RWPE2 (cell line): ENCODE data around the gene GCNT2.

Source experiments
- ATAC-seq: fragments of 200-7000 bp; cut with Tn5 transposase; 3 replicates; pipeline ENCODE4 v1.9.1; 2021; ENCODE audit warnings: low read depth
- DNase-seq: peaks from one replicate; pipeline ENCODE4 v3.0.0-alpha.2; 2020; ENCODE audit warnings: low spot score
- H3K27ac ChIP-seq: fragments of 450-650 bp; 2 replicates; pipeline ENCODE4 v1.5.1; 2017; ENCODE audit warnings: mild to moderate bottlenecking; ENCODE audit not compliant: poor library complexity, severe bottlenecking
- H3K27me3 ChIP-seq: fragments of 250-450 bp; sonication (Bioruptor Pico); 2 replicates; pipeline ENCODE4 v1.5.1; 2021; ENCODE audit warnings: mild to moderate bottlenecking, moderate library complexity; ENCODE audit not compliant: insufficient read depth, poor library complexity, severe bottlenecking
- H3K36me3 ChIP-seq: fragments of 250-450 bp; sonication (Bioruptor Pico); 2 replicates; pipeline ENCODE4 v1.5.1; 2020; ENCODE audit warnings: low read depth, mild to moderate bottlenecking, moderate library complexity
- H3K4me1 ChIP-seq: fragments of 250-450 bp; sonication (Bioruptor Pico); 2 replicates; pipeline ENCODE4 v1.5.1; 2021; ENCODE audit warnings: mild to moderate bottlenecking, moderate library complexity; ENCODE audit not compliant: insufficient read depth, poor library complexity, severe bottlenecking
- H3K4me3 ChIP-seq: fragments of 250-450 bp; sonication (Bioruptor Pico); 2 replicates; pipeline ENCODE4 v1.5.1; 2021; ENCODE audit warnings: mild to moderate bottlenecking, moderate library complexity; ENCODE audit not compliant: severe bottlenecking
- H3K9me3 ChIP-seq: fragments of 250-450 bp; sonication (Bioruptor Pico); 2 replicates; pipeline ENCODE4 v1.5.1; 2021; ENCODE audit warnings: mild to moderate bottlenecking, moderate library complexity; ENCODE audit not compliant: severe bottlenecking
- CTCF ChIP-seq: fragments of 450-650 bp; IDR thresholded peaks from one replicate; pipeline ENCODE4 v1.5.1; 2017; ENCODE audit warnings: mild to moderate bottlenecking, moderate library complexity; ENCODE audit not compliant: poor library complexity, severe bottlenecking

Gene GCNT2

GRCh38 chr6:10583509-10583901 lies 62.4 kb downstream of the GCNT2 start:
- Histone ChIP-seq H3K27ac (no peak overlapping the region), H3K4me3 (no peak overlapping the region), H3K27me3 (no peaks in the 10 kb centered on the region), H3K9me3 (no peaks in the 10 kb centered on the region), H3K4me1 (peaks cover 13% of the 10 kb centered on the region), H3K36me3 (no peaks in the 10 kb centered on the region)
- DNase-seq (no peak), ATAC-seq (no peak; the same call in 2 of the 3 replicates)
- no peak for TF ChIP-seq CTCF

GRCh38 chr6:10584607-10585006 lies 63.5 kb downstream of the GCNT2 start:
- Histone ChIP-seq H3K4me1 (peaks cover 13% of the 10 kb centered on the region), H3K9me3 (no peaks in the 10 kb centered on the region), H3K27me3 (no peaks in the 10 kb centered on the region), H3K27ac (no peak overlapping the region), H3K36me3 (no peaks in the 10 kb centered on the region), H3K4me3 (no peak overlapping the region)
- no peak for TF ChIP-seq CTCF
- DNase-seq (no peak), ATAC-seq (no peak)

- TF ChIP-seq CTCF = no peak
- H3K36me3 ChIP-seq = no peaks in the 10 kb centered on the region
- no peak overlapping the region for H3K27ac ChIP-seq
- no peak for DNase-seq
- H3K4me3 ChIP-seq = no peak overlapping the region
- no peaks in the 10 kb centered on the region for H3K27me3 ChIP-seq
- peaks cover 13% of the 10 kb centered on the region for H3K4me1 ChIP-seq
- H3K9me3 ChIP-seq = no peaks in the 10 kb centered on the region
- ATAC-seq = no peak
Measured at GRCh38 chr6:10585209-10585845, 64.2 kb downstream of the GCNT2 start.

- no peak for TF ChIP-seq CTCF
- no peak overlapping the region for H3K4me3 ChIP-seq
Measured at GRCh38 chr6:10586302-10586701, 65.2 kb downstream of the GCNT2 start.

GRCh38 chr6:10587656-10588406 lies 66.7 kb downstream of the GCNT2 start:
- no peak overlapping the region for H3K4me3 ChIP-seq
- TF ChIP-seq CTCF = no peak
- H3K36me3 ChIP-seq = no peaks in the 10 kb centered on the region
- no peaks in the 10 kb centered on the region for H3K9me3 ChIP-seq
- peaks cover 9% of the 10 kb centered on the region for H3K4me1 ChIP-seq
- no peak for DNase-seq
- no peak overlapping the region for H3K27ac ChIP-seq
- ATAC-seq = no peak
- no peaks in the 10 kb centered on the region for H3K27me3 ChIP-seq

More at GRCh38 chr6:10586302-10586701, 65.2 kb downstream of the GCNT2 start:
- ATAC-seq (no peak), DNase-seq (no peak)
- Histone ChIP-seq H3K27me3 (no peaks in the 10 kb centered on the region), H3K9me3 (no peaks in the 10 kb centered on the region), H3K36me3 (no peaks in the 10 kb centered on the region), H3K27ac (no peak overlapping the region), H3K4me1 (peaks cover 13% of the 10 kb centered on the region)
